HCT116 (cell line): ENCODE measurements around the gene RECK. TPM values are rescaled to one million over a fixed set of nuclear protein-coding genes. Genes with fewer than 3 reads are reported as not detected.

ENCODE experiments used
- ATAC-seq: fragments of 200-7000 bp; cut with Tn5 transposase; 2 replicates; pipeline ENCODE4 v1.9.1; 2020; ENCODE audit warnings: mild to moderate bottlenecking, moderate library complexity
- BruUV-seq: library from RNA; stranded (reverse); fragments of 400-500 nt; replicated peaks from 2 replicates; lab custom pipeline; 2021; lab: Mats Ljungman, UMichigan
- CTCF ChIA-PET: fragments of 300-600 bp; sonication (Branson Sonifier 250); formaldehyde crosslinking; loops from one replicate; lab custom pipeline; 2021; ENCODE audit warnings: antibody characterized with exemption; lab: Charles Lee
- POLR2A ChIA-PET: fragments of 300-600, 350-600 bp; sonication (Branson Sonifier 250); formaldehyde crosslinking; loops from one replicate; lab custom pipeline; 2021; ENCODE audit warnings: antibody characterized with exemption; lab: Charles Lee
- RAD21 ChIA-PET, 2 experiments: fragments of 300-600 bp; sonication (Branson Sonifier 250); formaldehyde crosslinking; loops; one replicate each; lab custom pipeline; 2023; ENCODE audit warnings: low total read pairs in 2 of 2; ENCODE audit not compliant: uncharacterized antibody in 2 of 2, unreplicated experiment in 2 of 2, low non-redundant PET in 1 of 2; lab: Charles Lee
- DNase-seq: peaks from one replicate; pipeline ENCODE4 v3.0.0-alpha.2; 2010; ENCODE audit warnings: low read depth, low spot score
- H2AFZ ChIP-seq: fragments of 200-600 bp; shearing (Covaris generic), sonication (generic); 2 replicates; pipeline ENCODE4 v1.6.1; 2017; ENCODE audit warnings: low read depth, mixed run types, mixed read lengths, antibody characterized with exemption, low read length; ENCODE audit not compliant: poor library complexity, severe bottlenecking
- H3K27ac ChIP-seq: 2 replicates; pipeline ENCODE4 v1.5.1; 2012; ENCODE audit warnings: low read depth, low read length
- H3K27me3 ChIP-seq: fragments of 200-600 bp; sonication (generic); 2 replicates; pipeline ENCODE4 v1.6.1; 2016; ENCODE audit warnings: mixed run types, low read length, mixed read lengths; ENCODE audit not compliant: insufficient read depth
- H3K36me3 ChIP-seq, 2 experiments: fragments of 200-500 bp in 1 of 2; fragments of 200-600 bp in 1 of 2; sonication (Bioruptor generic) in 1 of 2; sonication (generic) in 1 of 2; 2 replicates each; pipeline versions ENCODE4 v1.5.1 to v1.6.1; 2014 to 2016; ENCODE audit warnings: low read length in 2 of 2, inconsistent platforms in 1 of 2, mixed read lengths in 1 of 2, mixed run types in 1 of 2; ENCODE audit not compliant: insufficient read depth in 2 of 2, control insufficient read depth in 1 of 2
- H3K4me1 ChIP-seq, 2 experiments: fragments of 200-600 bp in 1 of 2; sonication (generic) in 1 of 2; 2 replicates each; pipeline versions ENCODE4 v1.5.1 to v1.6.1; 2012 to 2017; ENCODE audit warnings: low read length in 2 of 2, inconsistent platforms in 1 of 2, mild to moderate bottlenecking in 1 of 2, mixed read lengths in 1 of 2, mixed run types in 1 of 2, moderate library complexity in 1 of 2; ENCODE audit not compliant: insufficient read depth in 2 of 2, control insufficient read depth in 1 of 2
- H3K4me2 ChIP-seq: fragments of 200-600 bp; sonication (generic); 2 replicates; pipeline ENCODE4 v1.6.1; 2017; ENCODE audit warnings: mixed run types, low read length, mixed read lengths
- H3K4me3 ChIP-seq, 2 experiments: fragments of 200-600 bp in 1 of 2; sonication (generic) in 1 of 2; replicated peaks in 1 of 2; 2 replicates each; pipeline ENCODE4 v1.5.1; 2011 to 2016; ENCODE audit warnings: low read length in 2 of 2, control low read depth in 1 of 2, low read depth in 1 of 2, mild to moderate bottlenecking in 1 of 2, mixed read lengths in 1 of 2, mixed run types in 1 of 2
- H3K79me2 ChIP-seq: fragments of 200-600 bp; sonication (generic); 2 replicates; pipeline ENCODE4 v1.6.1; 2017; ENCODE audit warnings: mild to moderate bottlenecking, mixed run types, low read length, moderate library complexity, mixed read lengths; ENCODE audit not compliant: insufficient read depth
- H3K9ac ChIP-seq: fragments of 200-600 bp; sonication (generic); 2 replicates; pipeline ENCODE4 v1.6.1; 2016; ENCODE audit warnings: low read length, mixed read lengths
- H3K9me2 ChIP-seq: fragments of 200-600 bp; sonication (generic), shearing (Covaris generic); 2 replicates; pipeline ENCODE4 v1.6.1; 2017; ENCODE audit warnings: mixed run types, mild to moderate bottlenecking, moderate library complexity; ENCODE audit not compliant: insufficient read depth
- H3K9me3 ChIP-seq, 2 experiments: fragments of 200-500 bp in 1 of 2; fragments of 200-600 bp in 1 of 2; sonication (Bioruptor generic) in 1 of 2; sonication (generic) in 1 of 2; 2 replicates each; pipeline ENCODE4 v1.6.1; 2014 to 2017; ENCODE audit warnings: low read length in 2 of 2, mixed read lengths in 2 of 2, inconsistent platforms in 1 of 2, low read depth in 1 of 2, mild to moderate bottlenecking in 1 of 2, mixed run types in 1 of 2, moderate library complexity in 1 of 2; ENCODE audit not compliant: control insufficient read depth in 1 of 2, insufficient read depth in 1 of 2
- H4K20me1 ChIP-seq: fragments of 200-600 bp; sonication (generic), shearing (Covaris generic); 2 replicates; pipeline ENCODE4 v1.6.1; 2017; ENCODE audit warnings: mixed run types, mild to moderate bottlenecking, moderate library complexity; ENCODE audit not compliant: insufficient read depth
- ATF3 ChIP-seq: IDR thresholded peaks from 2 replicates; pipeline ENCODE4 v1.6.1; 2012
- CBX3 ChIP-seq: IDR thresholded peaks from 2 replicates; pipeline ENCODE4 v1.6.1; 2012; ENCODE audit warnings: low read depth
- CEBPB ChIP-seq: IDR thresholded peaks from 2 replicates; pipeline ENCODE4 v1.6.1; 2012; ENCODE audit warnings: low read depth
- CTCF ChIP-seq, 3 experiments: fragments of 200-600 bp in 1 of 3; sonication (generic) in 1 of 3; IDR thresholded peaks in 2 of 3; conservative IDR thresholded peaks in 1 of 3; 2 replicates each; pipeline ENCODE4 v1.5.1; 2012 to 2017; ENCODE audit warnings: low read depth in 2 of 3, low read length in 2 of 3, antibody characterized with exemption in 1 of 3, borderline replicate concordance in 1 of 3, control low read depth in 1 of 3, mild to moderate bottlenecking in 1 of 3, mixed read lengths in 1 of 3, mixed run types in 1 of 3, moderate library complexity in 1 of 3; ENCODE audit not compliant: insufficient read depth in 1 of 3
- EGR1 ChIP-seq: IDR thresholded peaks from 2 replicates; pipeline ENCODE4 v1.6.1; 2012; ENCODE audit warnings: low read depth
- EZH2phosphoT487 ChIP-seq: fragments of 200-600 bp; IDR thresholded peaks from 2 replicates; pipeline ENCODE4 v1.6.1; 2018; ENCODE audit warnings: antibody characterized with exemption, borderline replicate concordance
- FOSL1 ChIP-seq: IDR thresholded peaks from 2 replicates; pipeline ENCODE4 v1.6.1; 2012; ENCODE audit warnings: low read depth
- POLR2AphosphoS5 ChIP-seq: IDR thresholded peaks from 2 replicates; pipeline ENCODE4 v1.6.1; 2011; ENCODE audit warnings: mild to moderate bottlenecking, low read depth, low read length, moderate library complexity
- SP1 ChIP-seq: IDR thresholded peaks from 2 replicates; pipeline ENCODE4 v1.6.1; 2012; ENCODE audit warnings: low read depth
- SRF ChIP-seq: IDR thresholded peaks from 2 replicates; pipeline ENCODE4 v1.6.1; 2012; ENCODE audit warnings: low read depth
- TCF7L2 ChIP-seq: IDR thresholded peaks from 2 replicates; pipeline ENCODE4 v1.7.0; 2011; ENCODE audit warnings: borderline replicate concordance, inconsistent platforms; ENCODE audit not compliant: insufficient read depth, insufficient read length; ENCODE audit errors: extremely low read depth
- YY1 ChIP-seq: IDR thresholded peaks from 2 replicates; pipeline ENCODE4 v1.6.1; 2011; ENCODE audit warnings: low read length, low read depth, moderate library complexity, mild to moderate bottlenecking; ENCODE audit not compliant: insufficient replicate concordance; ENCODE audit errors: extremely low read depth
- ZFX ChIP-seq: fragments of 450-650 bp; IDR thresholded peaks from 2 replicates; pipeline ENCODE4 v1.6.1; 2017
- intact Hi-C: fragments of 100-400 bp; cut with micrococcal nuclease; formaldehyde crosslinking; loops from 2 replicates; pipeline ENCODE4 v1.10.0; 2022
- total RNA-seq: library from RNA; stranded (reverse); gene quantifications from one replicate; pipeline ENCODE4 v1.2.1, GENCODE V29; 2021; ENCODE audit not compliant: unreplicated experiment
- TF ChIP-seq, protein P1 (sequence below): IDR thresholded peaks from 2 replicates; pipeline ENCODE4 v1.6.1; 2011; ENCODE audit warnings: mild to moderate bottlenecking, low read length, moderate library complexity; ENCODE audit not compliant: insufficient replicate concordance; ENCODE audit errors: extremely low read depth

RECK gene
- total RNA-seq, 1 experiment from 2014 or later, result 3.8 TPM

DNA sequence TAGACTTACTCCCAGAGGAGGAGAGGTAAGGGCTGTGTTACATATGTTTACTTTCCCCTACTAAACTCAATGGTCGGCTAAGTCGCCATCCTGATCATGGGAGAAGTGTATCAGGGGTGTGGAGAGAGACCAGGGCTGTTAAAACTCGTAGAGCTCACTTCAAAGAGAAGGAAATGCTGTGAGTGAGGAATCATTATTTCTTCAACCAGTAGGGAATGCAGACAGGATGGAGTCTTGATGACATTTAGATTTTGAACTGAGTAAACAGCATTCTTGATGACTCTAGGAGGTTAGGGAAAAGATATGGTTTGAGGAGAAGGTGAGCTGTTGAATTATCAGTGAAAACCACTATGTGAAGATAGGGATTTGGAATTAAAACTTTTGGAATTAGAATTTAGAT, 17.3 kb downstream of the RECK start:
- ATAC-seq, result no peak
- H3K79me2 ChIP-seq, result no peaks in the 10 kb centered on the region
- no peak overlapping the region for H2AFZ ChIP-seq
- no peaks in the 10 kb centered on the region for H3K9me3 ChIP-seq
- no peaks in the 10 kb centered on the region for H3K9me2 ChIP-seq
- intact Hi-C loops, result no loop called here
- POLR2A ChIA-PET, result no interaction called here
- CTCF ChIA-PET, result no interaction called here
- no peaks in the 10 kb centered on the region for H3K27me3 ChIP-seq
- H3K9ac ChIP-seq, result no peak overlapping the region
- peaks cover 0 to 5% of the 10 kb centered on the region in 2 experiments; a peak in 1 of 4 replicates for H3K4me1 ChIP-seq
- TF ChIP-seq CEBPB (no peak), SRF (no peak), EGR1 (no peak), SP1 (no peak), EZH2phosphoT487 (no peak), ATF3 (no peak), ZFX (no peak), CBX3 (no peak), CTCF (IDR thresholded peaks at IDR 0.05 in 2 of 3, conservative IDR thresholded peaks at IDR 0.05 in 1 of 3; ENCODE audit: borderline replicate concordance in 1 of 3, insufficient read depth in 1 of 3, low read depth in 2 of 3, low read length in 2 of 3) (no peak), POLR2AphosphoS5 (no peak), TCF7L2 (no peak), YY1 (no peak), FOSL1 (no peak)
- TF ChIP-seq, protein P1, sequence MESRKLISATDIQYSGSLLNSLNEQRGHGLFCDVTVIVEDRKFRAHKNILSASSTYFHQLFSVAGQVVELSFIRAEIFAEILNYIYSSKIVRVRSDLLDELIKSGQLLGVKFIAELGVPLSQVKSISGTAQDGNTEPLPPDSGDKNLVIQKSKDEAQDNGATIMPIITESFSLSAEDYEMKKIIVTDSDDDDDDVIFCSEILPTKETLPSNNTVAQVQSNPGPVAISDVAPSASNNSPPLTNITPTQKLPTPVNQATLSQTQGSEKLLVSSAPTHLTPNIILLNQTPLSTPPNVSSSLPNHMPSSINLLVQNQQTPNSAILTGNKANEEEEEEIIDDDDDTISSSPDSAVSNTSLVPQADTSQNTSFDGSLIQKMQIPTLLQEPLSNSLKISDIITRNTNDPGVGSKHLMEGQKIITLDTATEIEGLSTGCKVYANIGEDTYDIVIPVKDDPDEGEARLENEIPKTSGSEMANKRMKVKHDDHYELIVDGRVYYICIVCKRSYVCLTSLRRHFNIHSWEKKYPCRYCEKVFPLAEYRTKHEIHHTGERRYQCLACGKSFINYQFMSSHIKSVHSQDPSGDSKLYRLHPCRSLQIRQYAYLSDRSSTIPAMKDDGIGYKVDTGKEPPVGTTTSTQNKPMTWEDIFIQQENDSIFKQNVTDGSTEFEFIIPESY, result no peak
- RAD21 ChIA-PET, result no interaction called here
- no peaks in the 10 kb centered on the region for H3K36me3 ChIP-seq
- DNase-seq, result no peak
- no peaks in the 10 kb centered on the region for H4K20me1 ChIP-seq
- H3K27ac ChIP-seq, result no peak overlapping the region
- no TSS peak for BruUV-seq
- H3K4me2 ChIP-seq, result no peak overlapping the region
- H3K4me3 ChIP-seq, result no peak overlapping the region
